ENCODE data around the gene CDR2. TPM values are rescaled to one million over a fixed set of nuclear protein-coding genes. Genes with fewer than 3 reads are reported as not detected.
A peak's percentile ranks its signal among the peaks of the same experiment; 100 is the strongest.

The CDR2 gene
- total RNA-seq, 4 donors from 2014 or later = 10.7 to 37.1 (median 21.6) TPM

- Histone ChIP-seq H3K27ac (no peak overlapping the region), H3K36me3 (no peaks in the 10 kb centered on the region), H3K4me1 (peaks cover 8% of the 10 kb centered on the region), H3K27me3 (no peaks in the 10 kb centered on the region), H3K9me3 (no peaks in the 10 kb centered on the region), H3K4me3 (no peak overlapping the region)
- TF ChIP-seq POLR2A (IDR thresholded peaks at IDR 0.05) (no peak), POLR2AphosphoS5 (IDR thresholded peaks at IDR 0.05) (no peak), CTCF (IDR thresholded peaks at IDR 0.05) (no peak), EP300 (IDR thresholded peaks at IDR 0.05) (no peak)
- no peak for DNase-seq (ENCODE audit: low spot score in 2 of 2)
- WGBS = 98% methylated on average over 7 of the region's 7 CpGs
Measured at GRCh38 chr16:22379656-22380055, 5.2 kb upstream of the CDR2 start.

DNA sequence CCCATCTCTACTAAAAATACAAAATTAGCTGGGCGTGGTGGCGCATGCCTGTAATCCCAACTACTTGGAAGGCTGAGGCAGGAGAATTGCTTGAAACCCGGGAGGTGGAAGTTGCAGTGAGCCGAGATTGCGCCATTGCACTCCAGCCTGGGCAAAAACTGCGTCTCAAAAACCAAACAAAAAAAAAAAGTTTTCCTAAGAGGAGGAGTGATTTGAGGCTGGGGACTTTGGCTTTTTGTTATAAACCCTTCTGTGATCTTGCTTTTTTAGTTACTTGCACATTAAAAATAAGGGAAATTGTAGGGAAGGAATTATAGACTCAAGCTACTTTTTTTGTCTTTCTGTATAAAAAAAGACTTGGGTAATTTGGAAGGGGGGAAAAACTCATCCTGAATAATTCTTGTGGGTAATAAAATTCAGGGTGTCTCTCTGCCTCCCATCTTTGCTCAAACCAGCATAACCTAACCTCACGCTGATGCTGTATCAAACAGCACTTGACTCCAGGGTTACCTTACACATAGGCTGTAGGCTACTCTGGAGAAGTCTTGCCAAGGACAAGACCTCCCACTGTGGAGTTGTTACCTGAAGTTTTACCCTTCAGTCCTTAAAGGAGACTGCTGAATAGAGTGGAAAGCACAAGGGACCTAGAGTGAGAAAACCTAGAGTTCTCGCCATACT, 1.7 kb upstream of the CDR2 start:
- peaks cover 34% of the 10 kb centered on the region for H3K4me1 ChIP-seq
- TF ChIP-seq CTCF (IDR thresholded peaks at IDR 0.05) (no peak), POLR2A (IDR thresholded peaks at IDR 0.05) (no peak), EP300 (IDR thresholded peaks at IDR 0.05) (no peak), POLR2AphosphoS5 (IDR thresholded peaks at IDR 0.05) (no peak)
- no peaks in the 10 kb centered on the region for H3K9me3 ChIP-seq
- H3K27me3 ChIP-seq = no peaks in the 10 kb centered on the region
- no peak overlapping the region for H3K4me3 ChIP-seq
- no peaks in the 10 kb centered on the region for H3K36me3 ChIP-seq
- DNase-seq (ENCODE audit: low spot score in 2 of 2) = no peak
- 68% methylated on average over 8 of the region's 8 CpGs for WGBS
- H3K27ac ChIP-seq = no peak overlapping the region

GRCh38 chr16:22375117-22375962, 921 bp upstream of the CDR2 start:
- H3K27me3 ChIP-seq = no peaks in the 10 kb centered on the region
- H3K4me3 ChIP-seq = peak overlapping the region; percentile 89
- H3K4me1 ChIP-seq = peaks cover 39% of the 10 kb centered on the region
- TF ChIP-seq EP300 (IDR thresholded peaks at IDR 0.05) (no peak), CTCF (IDR thresholded peaks at IDR 0.05) (no peak), POLR2AphosphoS5 (IDR thresholded peaks at IDR 0.05) (no peak), POLR2A (IDR thresholded peaks at IDR 0.05) (no peak)
- H3K36me3 ChIP-seq = no peaks in the 10 kb centered on the region
- WGBS = 37% methylated on average over 25 of the region's 28 CpGs
- DNase-seq (ENCODE audit: low spot score in 2 of 2) = no peak
- H3K27ac ChIP-seq = peak overlapping the region; percentile 82
- no peaks in the 10 kb centered on the region for H3K9me3 ChIP-seq

- H3K36me3 ChIP-seq = no peaks in the 10 kb centered on the region
- no peaks in the 10 kb centered on the region for H3K9me3 ChIP-seq
- under 1% methylated on average over 39 of the region's 51 CpGs for WGBS
- no peaks in the 10 kb centered on the region for H3K27me3 ChIP-seq
- H3K4me1 ChIP-seq = peaks cover 52% of the 10 kb centered on the region
- peak overlapping the region; percentile 89 for H3K4me3 ChIP-seq
- TF ChIP-seq POLR2AphosphoS5 (IDR thresholded peaks at IDR 0.05) (no peak), EP300 (IDR thresholded peaks at IDR 0.05) (no peak), CTCF (IDR thresholded peaks at IDR 0.05) (no peak), POLR2A (IDR thresholded peaks at IDR 0.05) (no peak)
- H3K27ac ChIP-seq = peak overlapping the region; percentile 82
- DNase-seq (ENCODE audit: low spot score in 2 of 2) = peak; percentile 72 to 84
Measured at GRCh38 chr16:22373662-22374310, 633 bp downstream of the CDR2 start.

All from suprapubic skin (tissue), 4 donors.